SU-DHL-6 (cell line): ENCODE data around the gene CRX.

Source experiments
- H2AFZ ChIP-seq: fragments of 200-600 bp; sonication (generic); 2 replicates; pipeline ENCODE4 v1.6.1; 2014; ENCODE audit warnings: low read depth, mild to moderate bottlenecking, moderate library complexity, mixed read lengths, antibody characterized with exemption, low read length; ENCODE audit not compliant: severe bottlenecking
- H3F3A ChIP-seq: fragments of 200-600 bp; shearing (Covaris generic); 2 replicates; pipeline ENCODE4 v1.6.0; 2016; ENCODE audit warnings: antibody characterized with exemption, mild to moderate bottlenecking; ENCODE audit not compliant: insufficient read depth
- H3K27ac ChIP-seq: fragments of 200-600 bp; sonication (generic); 2 replicates; pipeline ENCODE4 v1.5.1; 2016; ENCODE audit warnings: low read depth, mild to moderate bottlenecking, low read length, moderate library complexity, mixed read lengths
- H3K27me3 ChIP-seq: fragments of 200-600 bp; sonication (generic), shearing (Covaris generic); 2 replicates; pipeline ENCODE4 v1.6.0; 2014; ENCODE audit warnings: mild to moderate bottlenecking, low read length
- H3K36me3 ChIP-seq: fragments of 200-600 bp; sonication (generic); 2 replicates; pipeline ENCODE4 v1.6.1; 2014; ENCODE audit warnings: mild to moderate bottlenecking, low read length, mixed read lengths
- H3K4me2 ChIP-seq: fragments of 300-600, 200-600 bp; shearing (Covaris generic), sonication (generic); 2 replicates; pipeline ENCODE4 v1.6.0; 2014; ENCODE audit warnings: low read length, low read depth, mild to moderate bottlenecking; ENCODE audit not compliant: poor library complexity, severe bottlenecking
- H3K4me3 ChIP-seq: fragments of 200-600 bp; sonication (generic); 2 replicates; pipeline ENCODE4 v1.5.1; 2014; ENCODE audit warnings: antibody characterized with exemption, low read length, mild to moderate bottlenecking, mixed read lengths; ENCODE audit not compliant: insufficient read depth, poor library complexity, severe bottlenecking
- H3K79me2 ChIP-seq: fragments of 200-600 bp; sonication (generic); 2 replicates; pipeline ENCODE4 v1.6.1; 2014; ENCODE audit warnings: mild to moderate bottlenecking, low read length, moderate library complexity; ENCODE audit not compliant: insufficient read depth
- H3K9ac ChIP-seq: fragments of 200-600 bp; sonication (generic); 2 replicates; pipeline ENCODE4 v1.7.0; 2014; ENCODE audit warnings: mild to moderate bottlenecking, low read length
- H3K9me2 ChIP-seq: fragments of 200-600 bp; sonication (generic); replicated peaks from 2 replicates; pipeline ENCODE4 v1.6.1; 2014; ENCODE audit warnings: low read length; ENCODE audit not compliant: insufficient read depth
- H3K9me3 ChIP-seq: fragments of 200-600 bp; sonication (generic); 2 replicates; pipeline ENCODE4 v1.6.1; 2014; ENCODE audit warnings: low read length, mixed read lengths; ENCODE audit not compliant: insufficient read depth
- H4K20me1 ChIP-seq: fragments of 200-600 bp; sonication (generic); 2 replicates; pipeline ENCODE4 v1.6.1; 2014; ENCODE audit warnings: low read depth, mild to moderate bottlenecking, antibody characterized with exemption, low read length, moderate library complexity, mixed read lengths
- EZH2phosphoT487 ChIP-seq: fragments of 200-600 bp; sonication (generic), shearing (Covaris generic); conservative IDR thresholded peaks from 2 replicates; pipeline ENCODE4 v1.6.1; 2018; ENCODE audit warnings: mild to moderate bottlenecking, antibody characterized with exemption, low read length, moderate library complexity, mixed read lengths
- TF ChIP-seq, protein P1 (sequence below): fragments of 200-600 bp; sonication (generic); IDR thresholded peaks from one replicate; pipeline ENCODE4 v1.5.1; 2017; ENCODE audit warnings: antibody characterized with exemption, mild to moderate bottlenecking, low read length, moderate library complexity; ENCODE audit not compliant: insufficient read depth, poor library complexity, severe bottlenecking

CRX gene

DNA sequence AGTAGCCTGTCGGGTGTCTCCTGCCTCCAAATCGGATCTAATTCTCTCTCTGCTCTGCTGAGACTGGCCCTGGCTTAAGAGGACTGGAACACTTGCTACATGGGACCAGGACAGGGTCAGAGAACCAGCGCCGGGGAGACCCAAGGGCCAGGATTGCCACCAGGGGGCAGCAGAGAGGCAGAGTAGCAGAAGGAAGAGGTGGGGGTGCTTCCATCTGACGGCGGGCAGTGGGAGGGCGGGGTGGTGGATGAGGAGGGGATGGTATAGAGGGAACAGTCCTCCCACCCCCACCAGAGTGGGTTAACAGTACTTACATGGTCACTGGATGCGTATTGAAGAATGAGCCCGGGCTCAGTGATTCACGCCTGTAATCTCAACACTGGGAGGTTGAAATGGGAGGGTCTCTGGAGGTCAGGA is 31.3 kb upstream of the CRX start:
- TF ChIP-seq, protein P1, sequence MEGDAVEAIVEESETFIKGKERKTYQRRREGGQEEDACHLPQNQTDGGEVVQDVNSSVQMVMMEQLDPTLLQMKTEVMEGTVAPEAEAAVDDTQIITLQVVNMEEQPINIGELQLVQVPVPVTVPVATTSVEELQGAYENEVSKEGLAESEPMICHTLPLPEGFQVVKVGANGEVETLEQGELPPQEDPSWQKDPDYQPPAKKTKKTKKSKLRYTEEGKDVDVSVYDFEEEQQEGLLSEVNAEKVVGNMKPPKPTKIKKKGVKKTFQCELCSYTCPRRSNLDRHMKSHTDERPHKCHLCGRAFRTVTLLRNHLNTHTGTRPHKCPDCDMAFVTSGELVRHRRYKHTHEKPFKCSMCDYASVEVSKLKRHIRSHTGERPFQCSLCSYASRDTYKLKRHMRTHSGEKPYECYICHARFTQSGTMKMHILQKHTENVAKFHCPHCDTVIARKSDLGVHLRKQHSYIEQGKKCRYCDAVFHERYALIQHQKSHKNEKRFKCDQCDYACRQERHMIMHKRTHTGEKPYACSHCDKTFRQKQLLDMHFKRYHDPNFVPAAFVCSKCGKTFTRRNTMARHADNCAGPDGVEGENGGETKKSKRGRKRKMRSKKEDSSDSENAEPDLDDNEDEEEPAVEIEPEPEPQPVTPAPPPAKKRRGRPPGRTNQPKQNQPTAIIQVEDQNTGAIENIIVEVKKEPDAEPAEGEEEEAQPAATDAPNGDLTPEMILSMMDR = peak; percentile 98
- TF ChIP-seq EZH2phosphoT487 = no peak
- Histone ChIP-seq H3K4me3 (no peak overlapping the region), H3K9me3 (no peaks in the 10 kb centered on the region), H3K27ac (no peak overlapping the region), H3K27me3 (no peaks in the 10 kb centered on the region), H3K4me2 (no peak overlapping the region), H4K20me1 (no peaks in the 10 kb centered on the region), H3K79me2 (no peaks in the 10 kb centered on the region), H2AFZ (no peak overlapping the region), H3K36me3 (no peaks in the 10 kb centered on the region), H3K9ac (no peak overlapping the region), H3F3A (no peaks in the 10 kb centered on the region), H3K9me2 (no peaks in the 10 kb centered on the region)

DNA sequence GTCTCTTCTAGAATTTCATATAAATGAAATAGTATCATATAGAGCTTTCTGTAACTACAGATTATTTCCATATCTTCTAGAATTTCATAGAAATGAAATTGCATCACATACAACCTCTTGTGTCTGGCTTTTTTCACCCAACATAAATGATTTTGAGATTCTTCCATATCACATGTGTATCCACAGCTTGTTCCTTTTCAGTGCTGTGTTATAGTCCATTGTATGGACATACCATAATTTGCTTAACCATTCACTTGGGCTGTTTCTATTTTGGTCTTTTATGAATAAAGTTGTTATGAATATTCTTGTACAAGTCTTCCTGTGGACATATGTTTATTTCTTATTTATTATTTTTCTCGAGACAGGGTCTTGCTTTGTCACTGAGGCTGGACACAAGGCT is 29.1 kb upstream of the CRX start:
- no peaks in the 10 kb centered on the region for H3K9me3 ChIP-seq
- H3K27ac ChIP-seq = no peak overlapping the region
- H4K20me1 ChIP-seq = no peaks in the 10 kb centered on the region
- H3K4me3 ChIP-seq = no peak overlapping the region
- H3K9me2 ChIP-seq = no peaks in the 10 kb centered on the region
- no peak overlapping the region for H2AFZ ChIP-seq
- H3K79me2 ChIP-seq = no peaks in the 10 kb centered on the region
- H3K4me2 ChIP-seq = no peak overlapping the region
- no peaks in the 10 kb centered on the region for H3K27me3 ChIP-seq
- no peaks in the 10 kb centered on the region for H3F3A ChIP-seq
- no peak for TF ChIP-seq EZH2phosphoT487
- H3K9ac ChIP-seq = no peak overlapping the region
- H3K36me3 ChIP-seq = no peaks in the 10 kb centered on the region

DNA sequence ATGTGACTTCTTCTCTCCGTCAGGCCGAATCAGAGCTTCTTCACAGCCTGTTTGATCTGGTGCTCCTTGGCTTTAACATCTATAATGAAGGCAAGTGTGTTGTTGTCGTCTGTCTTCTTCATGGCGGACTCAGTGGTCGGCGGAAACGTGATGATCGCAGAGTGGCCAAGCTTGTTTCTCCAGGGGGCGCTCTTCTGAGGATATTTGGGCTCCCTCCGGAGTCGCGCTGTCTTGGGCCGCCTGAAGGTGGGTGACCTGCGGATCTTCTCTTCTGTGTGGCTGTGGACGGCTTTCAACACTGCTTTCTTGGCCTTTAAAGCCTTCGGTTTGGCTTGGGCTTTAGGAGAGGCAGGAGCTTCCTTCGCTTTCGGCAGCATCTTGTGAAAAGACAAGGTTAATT is 27.2 kb upstream of the CRX start:
- H2AFZ ChIP-seq = no peak overlapping the region
- no peak overlapping the region for H3K4me2 ChIP-seq
- no peak overlapping the region for H3K9ac ChIP-seq
- no peaks in the 10 kb centered on the region for H3F3A ChIP-seq
- no peaks in the 10 kb centered on the region for H3K9me2 ChIP-seq
- H3K27ac ChIP-seq = no peak overlapping the region
- H3K36me3 ChIP-seq = no peaks in the 10 kb centered on the region
- no peaks in the 10 kb centered on the region for H3K79me2 ChIP-seq
- no peak overlapping the region for H3K4me3 ChIP-seq
- H4K20me1 ChIP-seq = no peaks in the 10 kb centered on the region
- no peaks in the 10 kb centered on the region for H3K9me3 ChIP-seq
- H3K27me3 ChIP-seq = no peaks in the 10 kb centered on the region
- no peak for TF ChIP-seq EZH2phosphoT487
- TF ChIP-seq, protein P1 = no peak

DNA sequence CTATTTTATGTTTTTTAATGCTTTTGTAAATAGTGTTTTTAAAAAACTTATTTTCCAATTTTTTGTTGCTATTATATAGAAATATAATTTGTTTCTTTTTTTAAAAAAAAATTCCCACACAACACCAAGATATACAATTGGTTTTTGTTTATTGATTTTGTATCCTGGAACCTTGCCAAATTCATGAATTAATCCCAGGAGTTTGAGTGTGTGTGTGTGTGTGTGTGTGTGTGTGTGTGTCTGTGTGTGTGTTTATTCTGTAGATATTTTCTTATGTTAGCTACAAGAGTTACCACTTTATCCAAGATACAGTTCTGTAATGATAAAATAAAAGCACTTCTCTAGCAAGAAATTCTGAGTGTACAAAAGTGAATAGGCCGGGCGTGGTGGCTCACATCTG is 25.0 kb upstream of the CRX start:
- Histone ChIP-seq H4K20me1 (no peaks in the 10 kb centered on the region), H3K27ac (no peak overlapping the region), H3K4me3 (no peak overlapping the region), H3K4me2 (no peak overlapping the region), H3F3A (no peaks in the 10 kb centered on the region), H2AFZ (no peak overlapping the region), H3K9ac (no peak overlapping the region), H3K36me3 (no peaks in the 10 kb centered on the region), H3K9me3 (no peaks in the 10 kb centered on the region), H3K27me3 (no peaks in the 10 kb centered on the region), H3K9me2 (no peaks in the 10 kb centered on the region), H3K79me2 (no peaks in the 10 kb centered on the region)
- no peak for TF ChIP-seq EZH2phosphoT487
- TF ChIP-seq, protein P1 = no peak
